NCI-H510A treated with DMSO at 0.1 percent for 48 hours (cell line): ENCODE data around the gene EXTL1.

ENCODE experiments used
- DNase-seq: peaks from one replicate; lab custom pipeline; 2025; lab: John Stamatoyannopoulos, UW

EXTL1 gene

DNA sequence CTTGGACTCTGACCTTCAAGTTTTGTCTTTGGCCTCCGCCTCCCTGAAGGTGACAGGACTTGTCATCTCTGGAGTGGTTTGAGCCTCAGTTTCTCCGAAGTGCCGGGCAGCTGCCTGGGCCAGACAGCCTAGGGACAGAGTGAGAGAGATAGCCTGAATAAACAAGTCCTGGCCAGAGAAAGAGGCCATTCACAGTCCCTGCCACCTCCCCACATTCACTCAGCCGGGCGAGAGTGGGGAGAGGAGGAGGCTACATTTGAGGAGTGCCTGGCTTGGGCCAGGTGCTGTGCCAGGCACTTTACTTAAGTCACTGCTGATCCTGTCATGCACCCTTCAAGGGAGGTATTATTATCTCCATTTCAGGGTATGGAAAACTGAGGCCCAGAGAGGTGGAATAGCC is 3.5 kb downstream of the EXTL1 start:
- DNase-seq = no peak

- no peak for DNase-seq
Measured at GRCh38 chr1:26025517-26025916, 3.9 kb downstream of the EXTL1 start.

GRCh38 chr1:26027716-26028489 is 6.3 kb downstream of the EXTL1 start:
- DNase-seq = no peak

DNA sequence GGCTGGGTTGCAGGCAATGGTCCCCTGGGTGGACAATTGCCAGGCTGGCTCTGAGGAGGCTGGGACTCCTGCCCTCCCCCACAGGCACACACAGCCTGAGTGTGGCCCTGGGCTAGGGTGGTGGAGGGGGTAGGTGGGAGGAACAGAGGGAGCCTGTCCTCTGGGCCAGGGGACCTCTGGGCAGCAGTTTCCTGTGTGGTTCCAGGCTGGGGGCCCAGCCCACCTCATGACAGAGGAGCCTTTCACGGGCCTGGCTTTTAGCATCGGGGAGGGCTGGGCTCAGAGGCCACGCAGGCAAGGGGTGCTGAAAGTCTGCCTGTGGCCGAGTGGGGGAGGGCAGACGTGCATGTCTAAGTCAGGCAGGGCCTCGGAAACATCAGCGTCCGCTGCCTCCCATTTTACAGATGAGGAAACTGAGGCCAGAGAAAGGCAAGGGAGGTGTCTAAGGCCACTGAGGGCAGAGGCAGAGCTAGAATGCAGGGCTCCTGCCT is 7.0 kb downstream of the EXTL1 start:
- no peak for DNase-seq

GRCh38 chr1:26029054-26029863 is 7.7 kb downstream of the EXTL1 start:
- DNase-seq = no peak

DNA sequence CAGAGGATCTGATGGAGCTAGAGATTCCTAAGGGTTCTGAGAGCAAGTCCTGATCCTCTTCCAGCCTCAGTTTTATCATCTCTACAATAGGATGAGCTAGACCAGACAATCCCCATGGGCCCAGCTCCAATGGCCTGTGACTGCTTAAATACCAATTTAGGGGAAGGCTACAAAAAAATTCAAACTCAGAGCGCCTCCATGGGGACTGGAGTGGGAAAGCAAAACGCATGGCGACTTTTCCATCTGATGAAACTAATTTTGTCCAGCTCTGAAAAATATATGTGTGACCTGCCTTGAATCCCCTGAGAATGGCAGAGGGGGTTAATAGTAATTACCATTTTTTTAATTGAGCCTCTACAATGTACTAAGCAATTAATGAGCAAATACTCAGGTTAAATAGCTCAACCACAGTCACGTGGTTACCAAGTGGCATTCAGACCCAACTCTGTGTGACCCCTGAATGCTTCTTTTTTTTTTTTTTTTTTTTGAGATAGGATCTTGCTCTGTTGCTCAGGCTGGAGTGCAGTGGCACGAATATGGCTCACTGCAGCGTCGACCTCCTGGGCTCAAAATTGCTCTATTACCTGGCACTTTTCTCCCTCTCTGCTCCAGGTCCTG is 8.4 kb downstream of the EXTL1 start:
- DNase-seq = no peak

DNA sequence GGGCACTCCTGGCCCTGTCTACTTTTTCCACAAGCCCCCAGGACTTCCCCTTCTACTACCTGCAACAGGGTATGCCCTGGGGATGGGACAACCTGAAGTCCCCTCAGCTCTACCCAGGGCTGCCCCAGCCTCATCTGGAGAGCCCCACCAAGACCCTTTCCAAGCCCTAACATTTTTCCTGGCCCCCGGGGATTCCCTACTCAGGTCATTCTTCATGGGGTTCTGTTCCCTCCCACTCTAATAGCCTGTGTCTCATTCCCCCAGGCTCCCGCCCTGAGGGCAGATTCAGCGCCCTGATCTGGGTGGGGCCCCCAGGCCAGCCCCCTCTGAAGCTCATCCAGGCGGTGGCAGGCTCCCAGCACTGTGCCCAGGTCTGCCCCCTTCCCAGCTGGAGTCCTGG is 9.6 kb downstream of the EXTL1 start:
- DNase-seq = no peak

GRCh38 chr1:26031611-26032220 is 10.1 kb downstream of the EXTL1 start:
- DNase-seq = no peak

- no peak for DNase-seq
Measured at GRCh38 chr1:26032656-26033357, 11.2 kb downstream of the EXTL1 start.

DNA sequence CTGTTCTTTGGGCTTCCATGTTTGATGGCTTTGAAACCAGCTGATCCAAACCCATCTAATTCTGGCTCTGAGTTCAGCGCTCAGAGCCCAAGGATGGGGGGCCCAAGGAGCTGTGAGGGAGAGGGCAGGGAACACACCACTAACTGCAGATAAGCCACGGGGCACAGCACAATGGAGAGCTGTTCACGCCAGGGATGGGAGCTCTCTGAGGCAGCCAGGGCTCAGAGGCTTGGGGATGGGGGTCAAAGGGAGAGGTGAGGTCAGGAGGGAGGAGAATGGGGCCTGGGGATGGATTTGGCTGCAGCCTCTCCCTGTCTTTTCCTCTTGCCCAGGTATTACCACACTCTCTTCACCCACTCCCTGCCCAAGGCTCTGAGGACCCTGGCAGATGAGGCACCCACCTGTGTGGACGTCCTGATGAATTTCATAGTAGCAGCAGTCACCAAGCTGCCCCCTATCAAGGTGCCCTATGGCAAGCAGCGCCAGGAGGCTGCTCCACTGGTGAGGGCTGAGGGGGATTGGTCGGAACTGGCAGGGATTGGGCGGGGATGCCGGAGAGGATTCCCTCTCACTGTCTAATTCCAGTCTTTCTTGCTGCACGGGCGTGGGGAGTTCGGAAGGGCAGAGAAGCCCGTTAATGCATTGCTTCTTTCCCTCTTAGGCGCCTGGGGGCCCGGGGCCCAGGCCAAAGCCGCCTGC is 13.1 kb downstream of the EXTL1 start:
- no peak for DNase-seq

DNA sequence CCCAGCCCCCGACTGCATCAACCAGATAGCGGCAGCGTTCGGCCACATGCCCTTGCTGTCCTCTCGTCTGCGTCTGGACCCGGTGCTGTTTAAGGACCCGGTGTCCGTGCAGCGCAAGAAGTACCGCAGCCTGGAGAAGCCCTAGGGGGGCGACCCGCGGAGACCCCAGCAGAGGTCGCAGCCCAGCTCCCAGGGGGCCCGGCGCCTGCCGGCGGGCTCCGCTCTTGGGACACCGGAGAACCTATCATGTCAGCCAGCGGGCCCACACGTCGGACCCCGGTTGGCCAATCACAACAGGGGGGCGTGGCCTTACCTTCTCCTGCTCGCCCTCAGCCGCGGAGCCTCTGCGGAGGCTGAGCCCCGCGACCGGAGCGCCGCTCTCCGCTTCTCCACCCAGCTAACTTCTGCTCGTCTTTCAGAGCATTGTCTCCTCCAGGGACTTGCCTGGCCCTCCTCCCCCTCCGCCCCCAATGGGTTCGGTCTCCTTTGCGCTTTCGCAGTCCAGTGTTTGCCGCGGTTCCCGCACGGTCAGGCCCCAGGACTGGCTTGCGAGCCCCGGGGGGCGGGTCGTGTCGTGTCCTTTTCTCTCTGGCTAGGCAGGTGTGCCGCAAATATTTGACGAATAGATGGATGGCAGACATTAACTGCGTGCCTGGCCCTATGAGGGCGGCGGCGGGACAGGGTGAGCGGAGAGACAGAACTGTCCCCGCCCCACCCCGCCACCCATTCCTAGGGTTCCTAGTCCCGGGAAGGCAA is 13.8 kb downstream of the EXTL1 start:
- peak; percentile 83 for DNase-seq

DNA sequence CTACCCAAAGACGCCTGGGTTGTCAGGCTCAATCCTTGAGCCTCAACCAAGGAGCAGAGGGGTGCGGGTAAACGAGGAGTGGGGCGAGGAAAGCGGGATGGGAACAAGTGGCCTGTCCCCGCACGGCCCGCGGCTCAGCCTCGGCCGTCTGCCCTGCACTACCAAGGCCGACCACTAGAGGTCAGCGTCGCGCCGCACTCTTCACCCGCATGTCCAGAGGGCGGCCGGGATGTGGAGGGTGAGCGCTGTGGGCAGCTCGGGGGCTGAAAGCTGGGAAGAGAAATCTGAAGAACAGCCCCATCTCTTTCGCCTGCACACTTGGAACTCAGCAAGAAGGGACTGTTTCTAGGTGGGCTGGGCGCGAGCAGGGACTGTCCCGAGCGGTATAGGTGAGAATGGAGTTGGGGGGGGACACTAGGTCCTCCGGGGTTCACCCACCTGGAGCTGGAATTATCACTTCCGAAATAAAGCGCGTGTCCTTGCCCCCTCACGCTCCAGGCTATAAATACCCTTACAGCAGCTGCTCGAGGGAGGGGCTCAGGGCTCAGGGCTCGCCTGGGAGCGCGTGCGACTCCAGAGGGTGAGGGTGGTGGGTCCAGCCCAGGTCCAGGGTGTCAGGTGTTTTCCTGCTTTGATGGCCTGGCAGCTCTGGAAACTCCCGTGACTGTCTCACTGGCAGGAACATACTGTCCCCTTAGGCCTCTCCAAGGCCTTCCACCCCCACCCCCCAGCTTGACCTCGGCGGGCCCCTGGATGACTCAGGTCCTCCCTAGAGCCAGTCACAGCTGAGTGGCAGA is 14.6 kb downstream of the EXTL1 start:
- peak; percentile 30 for DNase-seq

- no peak for DNase-seq
Measured at GRCh38 chr1:26036756-26037281, 15.2 kb downstream of the EXTL1 start.

- no peak for DNase-seq
Measured at GRCh38 chr1:26037904-26038303, 16.3 kb downstream of the EXTL1 start.

DNA sequence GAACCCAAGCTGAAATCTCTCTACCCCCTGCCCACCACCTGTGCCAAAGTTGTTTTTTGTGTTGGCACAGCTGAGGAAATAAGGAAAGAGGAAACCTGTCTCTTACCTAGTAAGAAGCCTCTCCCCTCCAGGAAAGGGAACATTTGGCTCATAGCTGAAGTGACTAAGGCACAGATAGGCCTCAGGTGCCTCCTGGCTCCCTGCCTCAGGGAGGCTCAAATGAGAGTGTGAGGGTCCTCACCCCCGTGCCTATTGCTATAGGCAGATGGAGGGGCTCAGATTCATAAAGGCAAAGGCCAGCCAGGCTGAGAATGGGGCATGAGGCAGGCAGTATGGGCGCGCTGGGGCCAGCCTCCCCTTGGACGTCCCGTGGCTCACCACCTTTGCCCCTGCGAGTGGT is 16.9 kb downstream of the EXTL1 start:
- DNase-seq = no peak

- DNase-seq = no peak
Measured at GRCh38 chr1:26038904-26039303, 17.3 kb downstream of the EXTL1 start.

- no peak for DNase-seq
Measured at GRCh38 chr1:26041401-26041800, 19.8 kb downstream of the EXTL1 start.

GRCh38 chr1:26041978-26042377 is 20.4 kb downstream of the EXTL1 start:
- DNase-seq = no peak

- DNase-seq = no peak
Measured at GRCh38 chr1:26043765-26044164, 22.2 kb downstream of the EXTL1 start.
